PC-9 (cell line): Measurements from ENCODE around the gene BMP3. TPM values are rescaled to one million over a fixed set of nuclear protein-coding genes. Genes with fewer than 3 reads are reported as not detected.

Experiments used
- BruUV-seq: library from RNA; stranded (reverse); fragments of 400-500 nt; replicated peaks from 2 replicates; lab custom pipeline; 2021; lab: Mats Ljungman, UMichigan
- CTCF ChIA-PET: fragments of 300-600 bp; sonication (Branson Sonifier 250); formaldehyde crosslinking; loops from one replicate; lab custom pipeline; 2022; ENCODE audit warnings: antibody characterized with exemption; lab: Charles Lee
- POLR2A ChIA-PET: fragments of 300-600 bp; sonication (Branson Sonifier 250); formaldehyde crosslinking; loops from one replicate; lab custom pipeline; 2022; ENCODE audit warnings: antibody characterized with exemption; ENCODE audit not compliant: unreplicated experiment; lab: Charles Lee
- DNase-seq, 2 experiments: peaks; one replicate each; pipeline versions ENCODE4 v3.0.0 to v3.0.0-alpha.2; 2015 to 2022; ENCODE audit warnings: mixed read lengths in 1 of 2
- H2AFZ ChIP-seq: fragments of 200-600 bp; sonication (generic); 2 replicates; pipeline ENCODE4 v1.8.1; 2017; ENCODE audit warnings: antibody characterized with exemption
- H3F3A ChIP-seq: fragments of 200-600 bp; sonication (generic); 2 replicates; pipeline ENCODE4 v1.8.1; 2017; ENCODE audit warnings: antibody characterized with exemption, mild to moderate bottlenecking, low read depth; ENCODE audit not compliant: insufficient read depth
- H3K27ac ChIP-seq: fragments of 200-600 bp; sonication (generic); 2 replicates; pipeline ENCODE4 v1.6.1; 2016; ENCODE audit warnings: mixed run types
- H3K27me3 ChIP-seq: fragments of 200-600 bp; sonication (generic); 2 replicates; pipeline ENCODE4 v1.6.1; 2016; ENCODE audit warnings: low read depth, mixed run types; ENCODE audit not compliant: insufficient read depth
- H3K36me3 ChIP-seq: fragments of 200-600 bp; sonication (generic); 2 replicates; pipeline ENCODE4 v1.6.1; 2016; ENCODE audit warnings: low read depth, mixed run types
- H3K4me1 ChIP-seq: fragments of 200-600 bp; sonication (generic); replicated peaks from 2 replicates; pipeline ENCODE4 v1.6.1; 2016; ENCODE audit warnings: mixed run types; ENCODE audit not compliant: insufficient read depth
- H3K4me2 ChIP-seq: fragments of 200-600 bp; sonication (generic); 2 replicates; pipeline ENCODE4 v1.6.1; 2017; ENCODE audit warnings: mixed run types
- H3K4me3 ChIP-seq: fragments of 200-600 bp; sonication (generic); 2 replicates; pipeline ENCODE4 v1.6.1; 2016; ENCODE audit warnings: mixed run types
- H3K79me2 ChIP-seq: fragments of 200-600 bp; sonication (generic); 2 replicates; pipeline ENCODE4 v1.6.1; 2017; ENCODE audit warnings: low read depth, mixed run types
- H3K9me2 ChIP-seq: fragments of 200-600 bp; sonication (generic); 2 replicates; pipeline ENCODE4 v1.8.1; 2017; ENCODE audit warnings: mild to moderate bottlenecking; ENCODE audit not compliant: insufficient read depth
- H3K9me3 ChIP-seq: fragments of 200-600 bp; sonication (generic); 2 replicates; pipeline ENCODE4 v1.8.1; 2016; ENCODE audit warnings: low read depth; ENCODE audit not compliant: insufficient read depth
- H4K20me1 ChIP-seq: fragments of 200-600 bp; sonication (generic); 2 replicates; pipeline ENCODE4 v1.8.1; 2017; ENCODE audit not compliant: insufficient read depth
- CTCF ChIP-seq: fragments of 200-600 bp; sonication (generic); conservative IDR thresholded peaks from 2 replicates; pipeline ENCODE4 v1.6.1; 2017; ENCODE audit warnings: mixed run types, antibody characterized with exemption, mild to moderate bottlenecking, moderate library complexity
- EZH2 ChIP-seq: fragments of 200-600 bp; sonication (generic); IDR thresholded peaks from 2 replicates; pipeline ENCODE4 v1.8.0; 2017; ENCODE audit warnings: antibody characterized with exemption, low read depth
- intact Hi-C: fragments of 100-400 bp; cut with micrococcal nuclease; formaldehyde crosslinking; loops from one replicate; pipeline ENCODE4 v1.10.0; 2022; ENCODE audit not compliant: unreplicated experiment
- total RNA-seq: library from RNA; stranded (reverse); gene quantifications from 2 replicates; pipeline ENCODE4 v1.2.3, GENCODE V29; 2021

The BMP3 gene
- total RNA-seq, 1 experiment from 2014 or later = 0.41 TPM

GRCh38 chr4:81021142-81021944, 9.2 kb upstream of the BMP3 start:
- Histone ChIP-seq H4K20me1 (no peaks in the 10 kb centered on the region), H3K9me3 (no peaks in the 10 kb centered on the region), H3K27me3 (no peaks in the 10 kb centered on the region), H3F3A (peaks cover 17% of the 10 kb centered on the region), H3K4me2 (peak overlapping the region; percentile 61), H3K9me2 (no peaks in the 10 kb centered on the region), H3K27ac (peak overlapping the region; percentile 77), H2AFZ (no peak overlapping the region; the same call in 1 of the 2 replicates), H3K4me1 (peaks cover 44% of the 10 kb centered on the region), H3K79me2 (no peaks in the 10 kb centered on the region), H3K4me3 (0 out of 2 replicates have a peak overlapping the region, but pooled peaks have one; percentile 12), H3K36me3 (no peaks in the 10 kb centered on the region)
- ChIA-PET CTCF (no interaction called here), POLR2A (no interaction called here)
- TF ChIP-seq EZH2 = no peak
- no peak for TF ChIP-seq CTCF
- DNase-seq = peak; percentile 58 to 95
- intact Hi-C loops = no loop called here
- BruUV-seq = no TSS peak

DNA sequence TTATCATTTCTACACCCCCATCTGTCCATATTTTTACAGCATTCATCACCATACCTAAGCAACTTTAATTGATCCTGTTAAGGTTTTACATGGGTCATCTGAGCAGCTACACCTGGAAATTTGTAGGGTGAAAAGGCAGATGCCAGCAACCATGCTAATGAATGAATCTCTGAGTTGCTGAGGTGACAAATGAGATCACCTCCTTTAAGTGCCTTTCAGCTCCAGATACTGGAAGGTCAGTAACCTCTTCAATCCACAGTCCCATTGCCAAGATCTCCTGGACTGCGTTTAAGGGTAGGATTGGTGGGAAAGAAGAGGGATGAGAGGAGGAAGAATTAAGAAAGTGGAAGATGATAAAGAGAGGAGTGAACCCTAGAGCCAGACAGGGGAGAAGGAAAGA, 8.5 kb upstream of the BMP3 start:
- CTCF ChIA-PET = no interaction called here
- no TSS peak for BruUV-seq
- intact Hi-C loops = no loop called here

DNA sequence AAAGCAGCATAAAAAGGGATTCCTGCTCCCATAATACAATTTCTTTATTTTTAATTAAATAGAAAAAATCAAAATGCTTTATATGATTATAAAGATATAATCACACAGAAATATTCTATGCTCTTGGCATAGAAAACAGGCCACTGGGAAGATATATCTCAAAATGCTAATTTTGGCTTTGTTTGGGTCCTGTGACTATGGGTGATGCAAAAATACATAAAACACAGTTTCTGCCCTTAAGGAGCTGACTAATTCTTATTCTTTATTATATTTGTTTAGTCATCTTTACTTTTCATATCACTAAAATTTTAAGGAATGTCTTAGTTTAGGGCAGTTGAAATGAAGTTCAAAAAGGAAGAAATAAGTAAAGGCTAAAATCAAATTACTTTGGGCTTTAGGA, 7.0 kb upstream of the BMP3 start:
- Histone ChIP-seq H3K4me1 (peaks cover 44% of the 10 kb centered on the region), H3K4me2 (no peak overlapping the region), H3K27me3 (no peaks in the 10 kb centered on the region), H3K4me3 (no peak overlapping the region), H4K20me1 (no peaks in the 10 kb centered on the region), H3K9me2 (no peaks in the 10 kb centered on the region), H3F3A (peaks cover 17% of the 10 kb centered on the region), H3K27ac (no peak overlapping the region), H3K9me3 (no peaks in the 10 kb centered on the region), H2AFZ (no peak overlapping the region), H3K79me2 (no peaks in the 10 kb centered on the region), H3K36me3 (no peaks in the 10 kb centered on the region)
- DNase-seq = no peak
- CTCF ChIA-PET = interaction anchor here (0.6 kb wide), 1 partner anchor 1259 kb away, joined by 3 read pairs; no protein-coding TSS in a partner anchor
- TF ChIP-seq EZH2 (no peak), CTCF (no peak)
- BruUV-seq = no TSS peak
- POLR2A ChIA-PET = no interaction called here
- intact Hi-C loops = no loop called here

More for the DNA sequence above, 8.5 kb upstream of the BMP3 start:
- Histone ChIP-seq H2AFZ (no peak overlapping the region; the same call in 1 of the 2 replicates), H3K79me2 (no peaks in the 10 kb centered on the region), H4K20me1 (no peaks in the 10 kb centered on the region), H3K36me3 (no peaks in the 10 kb centered on the region), H3K27ac (peak overlapping the region; percentile 77), H3K9me3 (no peaks in the 10 kb centered on the region), H3K27me3 (no peaks in the 10 kb centered on the region), H3K4me3 (0 out of 2 replicates have a peak overlapping the region, but pooled peaks have one; percentile 12), H3K4me1 (peaks cover 44% of the 10 kb centered on the region), H3F3A (peaks cover 17% of the 10 kb centered on the region), H3K9me2 (no peaks in the 10 kb centered on the region), H3K4me2 (peak overlapping the region; percentile 61)
- POLR2A ChIA-PET = no interaction called here
- TF ChIP-seq CTCF = no peak
- no peak for TF ChIP-seq EZH2
- no peak for DNase-seq
